Measurements from ENCODE around the gene EME1. TPM values are rescaled to one million over a fixed set of nuclear protein-coding genes. Genes with fewer than 3 reads are reported as not detected.

EME1 gene
- total RNA-seq, 2 donors from 2014 or later, result 0.23 to 13.6 TPM

DNA sequence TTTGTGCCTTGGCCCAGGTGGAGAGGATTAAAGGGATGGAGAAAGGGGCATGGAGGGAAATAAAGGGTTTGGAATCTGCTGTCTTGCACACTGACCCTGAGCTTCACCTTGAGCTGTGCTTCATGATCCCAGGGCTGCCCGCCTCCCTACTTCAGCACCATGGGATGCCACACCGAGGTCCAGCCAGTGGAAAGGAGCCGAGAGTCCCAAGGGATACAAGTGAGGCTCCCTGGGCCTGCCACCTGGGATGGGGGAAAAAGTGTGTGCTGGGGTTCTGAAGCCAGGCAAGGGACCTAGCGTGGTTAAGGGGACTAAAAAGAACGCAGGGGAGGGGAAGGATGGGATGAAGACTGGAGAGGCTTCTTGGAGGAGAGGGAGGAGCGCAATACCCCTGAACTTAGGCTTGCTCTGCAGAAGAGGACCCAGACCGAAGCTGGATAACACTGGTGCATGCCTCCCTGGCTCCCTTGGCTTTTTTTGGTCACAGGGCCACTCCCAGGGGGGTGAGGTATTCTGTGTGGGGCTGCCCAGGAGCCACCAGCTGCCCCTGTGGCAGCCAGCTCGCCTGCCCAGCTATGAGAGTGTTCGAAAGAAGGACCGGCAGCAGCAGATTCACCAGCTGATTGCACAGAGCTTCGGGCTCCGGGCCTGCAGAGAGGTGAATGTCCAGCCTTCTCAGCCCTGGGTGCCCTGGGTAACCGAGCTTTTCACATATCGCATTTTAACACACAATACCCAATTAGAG, 7.2 kb upstream of the EME1 start:
- intact Hi-C loops (cut with DNase I), result no loop called here
- no peak for DNase-seq (ENCODE audit: low spot score)
- WGBS, result 97% methylated on average over 14 of the region's 14 CpGs

DNA sequence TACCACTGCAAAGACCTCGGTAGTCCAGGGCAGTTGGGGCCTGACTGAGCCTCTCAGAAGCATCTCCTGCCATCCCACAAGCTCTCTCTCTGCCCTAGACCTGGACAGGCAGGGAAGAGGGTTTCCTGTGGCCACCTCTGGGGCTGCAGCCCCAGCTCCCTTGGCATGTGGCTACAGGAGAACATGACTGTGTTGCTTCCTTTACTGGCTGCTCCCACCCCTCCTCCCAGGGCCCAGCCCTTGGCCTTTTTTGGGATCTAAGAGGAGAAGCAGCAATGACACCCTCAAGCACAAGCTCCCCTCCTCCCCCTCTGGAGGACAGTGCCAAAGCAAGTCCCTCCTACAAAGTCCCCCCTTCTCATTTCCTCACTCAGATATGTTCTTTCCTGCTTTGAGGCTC, 5.6 kb upstream of the EME1 start:
- Histone ChIP-seq H3K36me3 (peaks cover 14 to 31% of the 10 kb centered on the region in 2 donors), H3K4me1 (replicated peaks) (no peaks in the 10 kb centered on the region), H3K27ac (no peak overlapping the region), H3K27me3 (replicated peaks; ENCODE audit: insufficient read depth) (no peaks in the 10 kb centered on the region), H3K4me3 (no peak overlapping the region), H3K9me3 (no peaks in the 10 kb centered on the region)
- TF ChIP-seq, protein P1, sequence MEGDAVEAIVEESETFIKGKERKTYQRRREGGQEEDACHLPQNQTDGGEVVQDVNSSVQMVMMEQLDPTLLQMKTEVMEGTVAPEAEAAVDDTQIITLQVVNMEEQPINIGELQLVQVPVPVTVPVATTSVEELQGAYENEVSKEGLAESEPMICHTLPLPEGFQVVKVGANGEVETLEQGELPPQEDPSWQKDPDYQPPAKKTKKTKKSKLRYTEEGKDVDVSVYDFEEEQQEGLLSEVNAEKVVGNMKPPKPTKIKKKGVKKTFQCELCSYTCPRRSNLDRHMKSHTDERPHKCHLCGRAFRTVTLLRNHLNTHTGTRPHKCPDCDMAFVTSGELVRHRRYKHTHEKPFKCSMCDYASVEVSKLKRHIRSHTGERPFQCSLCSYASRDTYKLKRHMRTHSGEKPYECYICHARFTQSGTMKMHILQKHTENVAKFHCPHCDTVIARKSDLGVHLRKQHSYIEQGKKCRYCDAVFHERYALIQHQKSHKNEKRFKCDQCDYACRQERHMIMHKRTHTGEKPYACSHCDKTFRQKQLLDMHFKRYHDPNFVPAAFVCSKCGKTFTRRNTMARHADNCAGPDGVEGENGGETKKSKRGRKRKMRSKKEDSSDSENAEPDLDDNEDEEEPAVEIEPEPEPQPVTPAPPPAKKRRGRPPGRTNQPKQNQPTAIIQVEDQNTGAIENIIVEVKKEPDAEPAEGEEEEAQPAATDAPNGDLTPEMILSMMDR (IDR thresholded peaks at IDR 0.05), result no peak
- no peak for TF ChIP-seq POLR2AphosphoS5 (IDR thresholded peaks at IDR 0.05)
- no peak for TF ChIP-seq POLR2A (IDR thresholded peaks at IDR 0.05)
- no peak for DNase-seq (ENCODE audit: low spot score)
- intact Hi-C loops (cut with DNase I), result no loop called here
- 69% methylated on average over 1 of the region's 1 CpG for WGBS

More for the DNA sequence above, 7.2 kb upstream of the EME1 start:
- TF ChIP-seq POLR2A (IDR thresholded peaks at IDR 0.05), result no peak
- no peak for TF ChIP-seq POLR2AphosphoS5 (IDR thresholded peaks at IDR 0.05)
- TF ChIP-seq, protein P1 (IDR thresholded peaks at IDR 0.05), result no peak
- no peak overlapping the region for H3K4me3 ChIP-seq
- no peak overlapping the region for H3K27ac ChIP-seq
- peaks cover 14 to 31% of the 10 kb centered on the region in 2 donors for H3K36me3 ChIP-seq
- H3K4me1 ChIP-seq (replicated peaks), result no peaks in the 10 kb centered on the region
- H3K9me3 ChIP-seq, result no peaks in the 10 kb centered on the region
- no peaks in the 10 kb centered on the region for H3K27me3 ChIP-seq (replicated peaks; ENCODE audit: insufficient read depth)

DNA sequence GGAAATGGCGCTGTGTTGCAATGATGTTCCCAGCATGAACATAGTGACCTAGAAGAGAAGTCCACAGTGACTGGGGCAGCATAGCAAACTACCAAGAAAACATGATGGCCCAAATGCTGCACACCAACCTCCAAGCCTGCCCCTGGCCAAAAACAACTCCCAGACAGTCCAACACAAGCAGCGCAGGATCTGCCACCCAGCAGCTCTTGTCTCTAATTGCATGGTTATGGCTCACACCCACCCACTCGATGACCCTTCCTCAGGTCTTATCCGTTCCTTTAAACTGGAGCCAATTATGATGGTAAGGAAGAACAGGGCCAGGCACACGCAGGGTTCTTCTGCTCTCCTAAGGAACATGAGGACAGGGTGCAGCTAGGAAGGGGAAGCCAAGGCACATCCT, 3.0 kb upstream of the EME1 start:
- TF ChIP-seq POLR2AphosphoS5 (IDR thresholded peaks at IDR 0.05) (no peak), POLR2A (IDR thresholded peaks at IDR 0.05) (no peak)
- TF ChIP-seq, protein P1 (IDR thresholded peaks at IDR 0.05), result no peak
- 90% methylated on average over 5 of the region's 5 CpGs for WGBS
- no peaks in the 10 kb centered on the region for H3K27me3 ChIP-seq (replicated peaks; ENCODE audit: insufficient read depth)
- H3K27ac ChIP-seq, result no peak overlapping the region
- H3K36me3 ChIP-seq, result peaks cover 14 to 31% of the 10 kb centered on the region in 2 donors
- H3K4me3 ChIP-seq, result no peak overlapping the region
- intact Hi-C loops (cut with DNase I), result no loop called here
- H3K9me3 ChIP-seq, result no peaks in the 10 kb centered on the region
- no peaks in the 10 kb centered on the region for H3K4me1 ChIP-seq (replicated peaks)
- DNase-seq (ENCODE audit: low spot score), result no peak

DNA sequence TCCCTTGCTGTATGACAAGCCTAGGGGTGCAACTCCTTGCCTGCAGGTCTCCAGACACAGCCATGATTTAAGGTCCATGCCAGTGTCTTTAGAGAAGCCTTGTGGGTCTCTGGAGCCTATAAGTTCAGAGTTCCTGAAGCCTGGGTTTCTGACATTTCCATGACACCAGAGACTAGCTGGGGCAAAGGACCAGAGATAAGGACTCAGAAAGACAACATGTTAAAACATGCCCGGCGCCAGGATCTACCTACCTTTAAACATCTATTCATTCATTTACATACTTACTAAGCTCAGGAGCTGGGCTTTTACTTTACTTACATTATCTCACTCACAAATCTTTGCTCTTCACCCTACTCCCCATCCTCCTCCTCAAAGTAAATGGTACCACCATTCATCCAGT, 1.5 kb upstream of the EME1 start:
- H3K4me3 ChIP-seq, result no peak overlapping the region
- H3K4me1 ChIP-seq (replicated peaks), result no peaks in the 10 kb centered on the region
- no peak for DNase-seq (ENCODE audit: low spot score)
- peaks cover 14 to 29% of the 10 kb centered on the region in 2 donors for H3K36me3 ChIP-seq
- H3K27me3 ChIP-seq (replicated peaks; ENCODE audit: insufficient read depth), result no peaks in the 10 kb centered on the region
- no peaks in the 10 kb centered on the region for H3K9me3 ChIP-seq
- H3K27ac ChIP-seq, result no peak overlapping the region
- TF ChIP-seq POLR2A (IDR thresholded peaks at IDR 0.05) (no peak), POLR2AphosphoS5 (IDR thresholded peaks at IDR 0.05) (no peak)
- TF ChIP-seq, protein P1 (IDR thresholded peaks at IDR 0.05), result no peak
- 75% methylated on average over 2 of the region's 2 CpGs for WGBS
- intact Hi-C loops (cut with DNase I), result no loop called here

DNA sequence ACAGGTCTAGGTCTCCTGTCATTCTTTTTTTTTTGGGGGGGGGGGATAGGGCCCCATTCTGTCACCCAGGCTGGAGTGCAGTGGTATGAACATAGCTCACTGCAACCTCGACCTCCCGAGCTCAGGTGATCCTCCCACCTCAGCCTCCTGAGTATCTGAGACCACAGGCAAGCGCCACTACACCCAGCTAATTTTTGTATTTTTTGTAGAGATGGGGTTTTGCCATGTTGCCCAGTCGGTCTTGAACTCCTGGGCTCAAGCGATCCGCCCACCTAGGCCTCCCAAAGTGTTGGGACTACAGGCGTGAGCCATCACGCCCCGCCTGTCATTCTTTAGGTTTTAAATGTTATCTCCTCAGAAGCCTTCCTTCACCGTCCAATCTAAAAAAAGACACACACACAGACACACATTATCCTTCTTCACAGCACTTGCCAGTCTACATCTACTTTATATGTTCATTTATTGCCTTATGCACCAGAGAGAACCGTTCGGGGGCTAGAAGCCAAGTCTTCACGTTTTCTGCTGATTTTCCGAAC, 739 bp upstream of the EME1 start:
- peak overlapping the region; percentile 93 to 96 for H3K27ac ChIP-seq
- peak overlapping the region; percentile 71 to 85 for H3K4me3 ChIP-seq
- DNase-seq (ENCODE audit: low spot score), result no peak
- no peaks in the 10 kb centered on the region for H3K9me3 ChIP-seq
- WGBS, result 15% methylated on average over 14 of the region's 14 CpGs
- peaks cover 14 to 21% of the 10 kb centered on the region in 2 donors for H3K36me3 ChIP-seq
- intact Hi-C loops (cut with DNase I), result no loop called here
- H3K27me3 ChIP-seq (replicated peaks; ENCODE audit: insufficient read depth), result no peaks in the 10 kb centered on the region
- TF ChIP-seq, protein P1 (IDR thresholded peaks at IDR 0.05), result no peak
- TF ChIP-seq POLR2A (IDR thresholded peaks at IDR 0.05) (no peak), POLR2AphosphoS5 (IDR thresholded peaks at IDR 0.05) (no peak)
- no peaks in the 10 kb centered on the region for H3K4me1 ChIP-seq (replicated peaks)

Measured in prostate gland (tissue), 2 donors.